Upper lobe of left lung (tissue), 4 donors: ENCODE measurements around the gene IFI44L.

Source experiments
- CTCF ChIP-seq, 6 experiments: fragments of 450-650 bp in 4 of 6; fragments of 200-600 bp in 2 of 6; sonication (generic) in 2 of 6; IDR thresholded peaks; one replicate each; pipeline ENCODE4 v1.5.1; 2016 to 2019; ENCODE audit warnings: antibody characterized with exemption in 6 of 6
- EP300 ChIP-seq, 4 donors: sonication (generic); formaldehyde crosslinking; IDR thresholded peaks; one replicate each; pipeline ENCODE4 v1.5.1; 2017; ENCODE audit warnings: antibody characterized with exemption in 4 of 4, control low read depth in 2 of 4
- POLR2A ChIP-seq, 4 donors: fragments of 450-650 bp; IDR thresholded peaks; one replicate each; pipeline ENCODE4 v1.5.1; 2016 to 2017; ENCODE audit warnings: antibody characterized with exemption in 4 of 4, mild to moderate bottlenecking in 2 of 4
- POLR2AphosphoS5 ChIP-seq, 2 donors: sonication (generic); formaldehyde crosslinking; IDR thresholded peaks; one replicate each; pipeline ENCODE4 v1.5.1; 2017; ENCODE audit warnings: antibody characterized with exemption in 2 of 2

DNA sequence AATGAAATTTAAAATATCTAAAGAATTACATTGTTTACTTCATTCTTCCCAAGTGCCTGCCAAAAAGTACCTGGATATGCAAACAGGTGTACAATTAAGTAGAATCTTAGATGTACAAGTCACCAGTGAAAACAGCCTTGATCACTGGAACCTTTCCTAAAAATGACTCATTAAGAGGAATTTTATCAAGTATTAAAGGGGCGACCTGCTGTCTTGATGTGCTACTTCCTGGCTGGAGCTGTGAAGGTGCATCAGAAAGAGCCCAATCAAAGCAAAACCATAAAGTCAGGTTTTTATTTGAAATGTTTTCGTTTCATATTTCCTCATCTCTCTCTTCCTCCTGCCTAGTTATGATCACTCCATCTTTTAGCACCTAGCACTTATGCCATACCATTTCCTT lies 62.8 kb downstream of the IFI44L start:
- no peak for TF ChIP-seq POLR2A (IDR thresholded peaks at IDR 0.05)
- no peak for TF ChIP-seq CTCF (IDR thresholded peaks at IDR 0.05)
- TF ChIP-seq EP300 (IDR thresholded peaks at IDR 0.05): no peak
- no peak for TF ChIP-seq POLR2AphosphoS5 (IDR thresholded peaks at IDR 0.05)
